Lower leg skin (tissue), 3 donors: ENCODE measurements around the gene CSNK1G2.

Source experiments
- CTCF ChIP-seq, 3 donors: fragments of 450-650 bp; IDR thresholded peaks; one replicate each; pipeline ENCODE4 v1.5.1; 2016; ENCODE audit warnings: antibody characterized with exemption in 3 of 3, mild to moderate bottlenecking in 3 of 3, moderate library complexity in 2 of 3
- POLR2A ChIP-seq, 2 donors: fragments of 450-650 bp; IDR thresholded peaks; one replicate each; pipeline ENCODE4 v1.6.1; 2016 to 2017; ENCODE audit warnings: antibody characterized with exemption in 2 of 2, mild to moderate bottlenecking in 1 of 2, moderate library complexity in 1 of 2

- TF ChIP-seq POLR2A (IDR thresholded peaks at IDR 0.05) (no peak), CTCF (IDR thresholded peaks at IDR 0.05) (no peak)
Measured at GRCh38 chr19:1931445-1931844, 9.5 kb upstream of the CSNK1G2 start.
